ENCODE data around the gene HOXB8. TPM values are rescaled to one million over a fixed set of nuclear protein-coding genes. Genes with fewer than 3 reads are reported as not detected.
A peak's percentile ranks its signal among the peaks of the same experiment; 100 is the strongest.

HOXB8 gene
- total and polyA plus RNA-seq, 8 donors, result 0.32 to 1.6 (median 0.70) TPM

- Histone ChIP-seq H3K27me3 (peaks cover 43 to 100% of the 10 kb centered on the region in 2 donors), H3K9me3 (no peaks in the 10 kb centered on the region), H3K4me3 (no peak overlapping the region), H3K4me1 (peaks cover 3 to 19% of the 10 kb centered on the region in 2 donors), H3K27ac (no peak overlapping the region), H3K36me3 (no peaks in the 10 kb centered on the region)
- DNase-seq (no peak), ATAC-seq (no peak)
- intact Hi-C loops (cut with DNase I), result no loop called here
- TF ChIP-seq CTCF (IDR thresholded peaks at IDR 0.05), result no peak
Observed at GRCh38 chr17:48566717-48567116, 48.4 kb downstream of the HOXB8 start.

GRCh38 chr17:48565925-48566710 is 49.0 kb downstream of the HOXB8 start:
- DNase-seq (no peak), ATAC-seq (no peak)
- H3K4me1 ChIP-seq, result peaks cover 3 to 19% of the 10 kb centered on the region in 2 donors
- TF ChIP-seq CTCF (IDR thresholded peaks at IDR 0.05), result no peak
- no peak overlapping the region for H3K4me3 ChIP-seq
- H3K36me3 ChIP-seq, result no peaks in the 10 kb centered on the region
- intact Hi-C loops (cut with DNase I), result no loop called here
- peaks cover 43 to 94% of the 10 kb centered on the region in 2 donors for H3K27me3 ChIP-seq
- H3K27ac ChIP-seq, result no peak overlapping the region
- H3K9me3 ChIP-seq, result no peaks in the 10 kb centered on the region

DNA sequence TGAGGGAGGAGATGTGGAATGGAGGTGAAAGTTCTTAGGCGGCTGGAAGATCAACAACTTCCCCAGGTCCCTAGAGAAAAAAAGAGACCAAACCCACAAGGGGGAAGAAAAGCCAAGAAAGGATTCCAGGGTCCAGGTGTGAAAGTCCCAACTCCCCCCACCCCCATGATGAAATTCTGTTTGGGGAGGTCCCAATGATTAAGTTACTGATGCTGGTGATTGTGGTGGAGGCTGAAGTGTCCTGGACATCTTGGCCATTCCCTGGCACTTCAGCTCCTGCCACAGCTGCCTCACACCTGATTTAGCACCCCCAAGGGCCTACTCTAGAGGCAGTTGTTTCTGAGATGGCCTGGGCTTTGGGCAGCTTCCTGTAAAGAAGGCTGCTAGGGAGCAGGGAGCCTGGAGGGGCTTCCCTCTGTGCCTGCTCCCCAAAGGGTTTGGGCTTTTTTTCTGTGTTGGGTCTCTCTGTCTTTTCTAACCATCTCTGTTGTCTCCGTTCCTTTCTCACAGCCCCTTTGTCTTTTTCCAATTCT is 50.0 kb downstream of the HOXB8 start:
- ATAC-seq (no peak), DNase-seq (no peak)
- TF ChIP-seq CTCF (IDR thresholded peaks at IDR 0.05), result no peak
- H3K9me3 ChIP-seq, result no peaks in the 10 kb centered on the region
- H3K36me3 ChIP-seq, result no peaks in the 10 kb centered on the region
- peaks cover 35 to 90% of the 10 kb centered on the region in 2 donors for H3K27me3 ChIP-seq
- peaks cover 3 to 19% of the 10 kb centered on the region in 2 donors for H3K4me1 ChIP-seq
- no peak overlapping the region for H3K4me3 ChIP-seq
- intact Hi-C loops (cut with DNase I), result no loop called here
- H3K27ac ChIP-seq, result peak overlapping the region in 1 of 2 donors; percentile 67

- Histone ChIP-seq H3K4me1 (peaks cover 3 to 19% of the 10 kb centered on the region in 2 donors), H3K27ac (peak overlapping the region in 1 of 2 donors; percentile 67), H3K9me3 (no peaks in the 10 kb centered on the region), H3K4me3 (no peak overlapping the region), H3K36me3 (no peaks in the 10 kb centered on the region), H3K27me3 (peaks cover 33 to 90% of the 10 kb centered on the region in 2 donors)
- no peak for DNase-seq
- no peak for TF ChIP-seq CTCF (IDR thresholded peaks at IDR 0.05)
- ATAC-seq, result no peak
- intact Hi-C loops (cut with DNase I), result no loop called here
Observed at GRCh38 chr17:48564188-48565021, 50.7 kb downstream of the HOXB8 start.

DNA sequence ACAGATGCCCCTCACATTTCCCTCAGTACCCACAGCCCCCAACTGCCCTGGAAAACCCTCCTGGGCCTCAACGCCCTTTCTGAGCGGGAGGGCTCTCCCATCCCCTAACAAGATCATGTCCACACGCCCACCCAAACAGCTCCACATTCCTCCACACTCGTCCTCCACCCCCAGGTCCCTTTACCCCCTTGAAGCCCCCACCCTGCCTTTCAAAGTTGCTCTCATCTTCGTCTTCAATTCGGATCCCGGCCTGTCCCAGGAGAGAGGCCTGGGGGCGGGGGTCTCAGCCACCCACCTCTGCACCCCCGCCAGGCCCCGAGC is 51.3 kb downstream of the HOXB8 start:
- peaks cover 3 to 17% of the 10 kb centered on the region in 2 donors for H3K4me1 ChIP-seq
- ATAC-seq (no peak), DNase-seq (no peak)
- TF ChIP-seq CTCF (IDR thresholded peaks at IDR 0.05), result no peak
- no peaks in the 10 kb centered on the region for H3K36me3 ChIP-seq
- no peaks in the 10 kb centered on the region for H3K9me3 ChIP-seq
- intact Hi-C loops (cut with DNase I), result no loop called here
- H3K4me3 ChIP-seq, result no peak overlapping the region
- peaks cover 30 to 90% of the 10 kb centered on the region in 2 donors for H3K27me3 ChIP-seq
- peak overlapping the region in 1 of 2 donors; percentile 67 for H3K27ac ChIP-seq

Data from left lung (tissue), 10 donors.